Chondrocyte (in vitro differentiated cells): ENCODE results near the gene ENPEP. TPM values are rescaled to one million over a fixed set of nuclear protein-coding genes. Genes with fewer than 3 reads are reported as not detected.

Experiments
- DNase-seq: peaks from one replicate; pipeline ENCODE4 v3.0.0; 2021; ENCODE audit warnings: mixed read lengths, low spot score
- H3K27ac Mint-ChIP-seq: one replicate; pipeline ENCODE4 v1.8.0; 2021; ENCODE audit warnings: mild to moderate bottlenecking, moderate library complexity, mixed read lengths; ENCODE audit not compliant: unreplicated experiment
- H3K27me3 Mint-ChIP-seq: 2 replicates; pipeline ENCODE4 v1.8.0; 2021; ENCODE audit warnings: low read depth, mixed read lengths
- H3K36me3 Mint-ChIP-seq: 2 replicates; pipeline ENCODE4 v1.8.0; 2021; ENCODE audit warnings: low read depth, mixed read lengths
- H3K4me1 Mint-ChIP-seq: 2 replicates; pipeline ENCODE4 v1.8.0; 2021; ENCODE audit warnings: low read depth, mild to moderate bottlenecking, mixed read lengths
- H3K4me3 Mint-ChIP-seq: one replicate; pipeline ENCODE4 v1.8.0; 2021; ENCODE audit warnings: mild to moderate bottlenecking, moderate library complexity, mixed read lengths; ENCODE audit not compliant: unreplicated experiment
- H3K9me3 Mint-ChIP-seq: 2 replicates; pipeline ENCODE4 v1.8.0; 2021; ENCODE audit warnings: low read depth, mixed read lengths
- CTCF ChIP-seq: fragments of 200-600 bp; sonication (generic); IDR thresholded peaks from 2 replicates; pipeline ENCODE4 v1.5.0; 2021; ENCODE audit warnings: antibody characterized with exemption, mild to moderate bottlenecking, moderate library complexity
- total RNA-seq: library from RNA; stranded (reverse); gene quantifications from 3 replicates; pipeline ENCODE4 v1.2.1, GENCODE V29; 2021

The ENPEP gene
- total RNA-seq, 1 donor from 2014 or later = 2.2 TPM

DNA sequence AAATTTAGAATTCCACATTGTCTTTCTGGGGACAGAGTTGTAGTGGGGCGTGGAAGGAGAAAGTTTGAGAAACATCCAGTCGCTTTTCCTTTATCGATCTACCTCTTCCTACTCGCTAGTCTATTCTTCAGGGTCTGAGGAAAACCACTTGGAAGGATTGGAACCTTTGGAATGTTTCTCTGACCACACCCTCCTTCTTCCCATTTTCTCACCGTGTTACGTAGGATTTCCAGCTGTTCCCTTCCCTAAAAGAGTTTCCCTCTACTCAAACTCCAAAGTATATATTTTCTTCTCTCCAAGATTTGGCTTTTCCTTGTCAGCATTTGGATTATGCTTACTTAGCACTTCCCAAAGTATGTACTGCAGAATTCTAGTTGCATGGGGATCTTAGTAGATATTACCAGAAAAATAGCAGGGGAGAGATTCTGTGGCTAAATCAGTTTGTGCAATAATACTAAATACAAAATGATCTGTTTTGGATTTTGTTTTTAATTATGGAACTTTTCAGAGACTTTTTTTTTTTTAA, 4.9 kb downstream of the ENPEP start:
- no peak overlapping the region for H3K4me3 Mint-ChIP-seq
- H3K27me3 Mint-ChIP-seq = no peaks in the 10 kb centered on the region
- no peaks in the 10 kb centered on the region for H3K36me3 Mint-ChIP-seq
- peaks cover 3% of the 10 kb centered on the region for H3K9me3 Mint-ChIP-seq
- TF ChIP-seq CTCF = no peak
- peaks cover 40% of the 10 kb centered on the region for H3K4me1 Mint-ChIP-seq
- DNase-seq = no peak
- peak overlapping the region; percentile 84 for H3K27ac Mint-ChIP-seq

DNA sequence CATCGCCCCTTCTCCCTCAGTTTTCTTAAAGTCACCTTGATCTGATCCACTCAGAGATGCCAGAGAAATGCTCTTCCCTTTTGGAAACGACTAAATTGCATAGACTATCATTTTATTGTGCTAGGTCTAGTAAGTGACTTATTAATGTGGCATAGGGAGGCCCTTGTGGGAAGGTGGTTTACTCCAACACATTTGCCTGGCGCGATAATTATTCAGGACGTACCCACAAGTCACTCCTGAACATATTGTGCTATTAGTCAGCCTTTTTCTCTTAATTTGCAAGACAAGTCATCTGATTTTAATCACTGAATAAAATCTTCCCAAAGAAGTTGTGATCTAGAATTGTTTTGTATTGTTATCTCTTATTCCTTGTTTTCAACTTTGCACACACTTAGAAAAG, 7.6 kb downstream of the ENPEP start:
- peaks cover 3% of the 10 kb centered on the region for H3K9me3 Mint-ChIP-seq
- no peak for DNase-seq
- H3K4me1 Mint-ChIP-seq = peaks cover 62% of the 10 kb centered on the region
- no peaks in the 10 kb centered on the region for H3K27me3 Mint-ChIP-seq
- no peak overlapping the region for H3K4me3 Mint-ChIP-seq
- no peak for TF ChIP-seq CTCF
- H3K27ac Mint-ChIP-seq = peak overlapping the region; percentile 70
- no peaks in the 10 kb centered on the region for H3K36me3 Mint-ChIP-seq

DNA sequence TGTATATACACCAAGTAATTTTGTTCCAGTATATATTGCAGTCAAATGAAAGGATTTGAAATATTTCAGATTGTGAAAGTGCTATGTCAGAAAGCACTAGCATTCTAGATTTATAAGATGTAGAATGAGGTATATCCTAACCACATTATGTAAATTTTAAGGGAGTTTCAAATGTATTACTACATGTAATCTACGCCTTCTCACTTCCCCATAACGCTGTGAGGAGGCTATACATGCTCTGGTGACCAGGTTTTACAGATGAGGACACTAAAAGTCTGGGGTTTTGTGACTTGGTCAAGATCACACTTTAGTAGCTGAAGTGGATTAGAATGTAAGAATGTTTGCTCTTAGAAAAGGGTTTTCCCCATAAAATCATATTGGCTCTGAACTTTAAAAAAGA, 8.1 kb downstream of the ENPEP start:
- DNase-seq = no peak
- peaks cover 63% of the 10 kb centered on the region for H3K4me1 Mint-ChIP-seq
- no peaks in the 10 kb centered on the region for H3K36me3 Mint-ChIP-seq
- no peak overlapping the region for H3K4me3 Mint-ChIP-seq
- H3K27me3 Mint-ChIP-seq = no peaks in the 10 kb centered on the region
- peak overlapping the region; percentile 84 for H3K27ac Mint-ChIP-seq
- no peak for TF ChIP-seq CTCF
- peaks cover 3% of the 10 kb centered on the region for H3K9me3 Mint-ChIP-seq

DNA sequence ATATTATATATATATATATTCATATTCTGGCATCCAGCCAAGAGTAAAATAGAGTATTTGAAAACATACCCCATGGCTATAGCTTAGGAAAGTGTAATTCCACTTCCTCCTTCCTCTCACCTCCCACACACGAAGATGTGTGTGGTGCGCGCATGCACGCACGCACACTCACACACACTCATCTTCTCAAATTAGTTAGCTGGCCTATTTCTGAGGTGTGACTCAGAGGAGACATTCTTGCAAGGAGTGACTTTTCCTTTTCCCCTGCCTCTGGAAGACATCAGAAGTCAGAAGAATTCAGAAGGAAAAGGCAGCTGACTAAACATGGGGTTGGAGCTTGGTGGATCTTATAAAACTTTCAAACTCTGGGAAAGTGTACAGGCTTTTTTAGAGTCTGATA, 8.8 kb downstream of the ENPEP start:
- TF ChIP-seq CTCF = no peak
- Mint-ChIP-seq H3K36me3 (no peaks in the 10 kb centered on the region), H3K4me3 (no peak overlapping the region), H3K27ac (peak overlapping the region; percentile 84), H3K27me3 (no peaks in the 10 kb centered on the region), H3K4me1 (peaks cover 59% of the 10 kb centered on the region), H3K9me3 (peaks cover 3% of the 10 kb centered on the region)
- no peak for DNase-seq

GRCh38 chr4:110485452-110485851, 9.5 kb downstream of the ENPEP start:
- no peaks in the 10 kb centered on the region for H3K36me3 Mint-ChIP-seq
- no peaks in the 10 kb centered on the region for H3K27me3 Mint-ChIP-seq
- TF ChIP-seq CTCF = no peak
- H3K4me1 Mint-ChIP-seq = peaks cover 52% of the 10 kb centered on the region
- peak overlapping the region; percentile 13 for H3K4me3 Mint-ChIP-seq
- H3K9me3 Mint-ChIP-seq = peaks cover 3% of the 10 kb centered on the region
- peak overlapping the region; percentile 84 for H3K27ac Mint-ChIP-seq
- no peak for DNase-seq
